Central memory CD4-positive, alpha-beta T cell (primary cell): Measurements from ENCODE around the gene RBFA.

Experiments used
- DNase-seq: peaks from one replicate; pipeline ENCODE4 v3.0.0; 2022

The RBFA gene

DNA sequence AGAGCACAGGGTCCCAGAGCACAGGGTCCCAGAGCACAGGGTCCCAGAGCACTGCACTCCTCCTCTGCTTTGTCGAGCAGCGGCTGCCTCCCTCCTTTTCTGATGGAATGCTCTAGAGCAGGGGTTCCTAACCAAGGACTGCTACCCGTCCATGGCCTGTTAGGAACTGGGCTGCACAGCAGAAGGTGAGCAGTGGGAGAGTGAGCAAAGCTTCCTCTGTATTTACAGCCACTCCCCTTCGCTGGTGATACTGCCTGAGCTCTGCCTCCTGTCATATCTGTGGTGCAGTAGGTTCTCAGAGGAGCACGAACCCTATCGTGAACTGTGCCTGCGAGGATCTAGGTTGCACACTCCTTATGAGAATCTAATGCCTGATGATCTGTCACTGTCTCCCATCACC lies 41.7 kb downstream of the RBFA start:
- DNase-seq: no peak

DNA sequence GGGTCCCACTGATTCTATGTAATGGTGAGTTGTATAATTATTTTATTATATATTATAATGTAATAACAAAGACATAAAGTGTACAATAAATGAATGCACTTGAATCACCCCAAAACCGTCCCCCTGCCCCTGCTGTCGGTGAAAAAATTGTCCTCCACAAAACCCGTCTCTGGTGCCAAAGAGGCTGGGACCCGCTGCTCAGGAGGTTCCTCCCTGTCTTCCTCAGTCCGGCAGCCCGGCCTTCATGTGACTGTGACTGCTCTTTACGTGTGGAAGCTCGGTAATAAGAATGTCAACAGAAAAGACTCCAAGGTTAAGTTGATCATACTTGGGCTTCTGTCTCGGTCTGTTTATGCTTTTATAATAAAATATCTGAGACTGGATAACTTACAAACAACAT lies 42.1 kb downstream of the RBFA start:
- DNase-seq: no peak

DNA sequence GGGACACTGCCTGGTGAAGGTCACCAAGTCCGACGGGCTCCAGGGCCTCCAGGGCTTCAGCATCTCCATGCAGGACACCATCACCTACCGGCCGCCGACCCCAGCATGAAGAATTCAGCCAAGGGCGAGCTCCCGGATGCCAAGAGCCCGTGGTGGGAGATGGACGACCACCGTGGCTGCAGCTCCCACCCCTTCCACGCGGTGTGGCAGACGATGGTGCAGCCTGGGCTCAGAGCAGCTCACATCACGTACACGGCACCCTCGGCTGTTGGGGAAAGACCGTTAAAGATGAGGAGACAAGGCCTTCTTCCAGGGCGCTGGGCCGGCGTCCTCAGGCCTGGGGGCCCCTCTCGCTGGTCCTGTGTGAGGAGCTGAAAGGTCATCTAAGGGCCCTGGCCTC lies 43.6 kb downstream of the RBFA start:
- DNase-seq: no peak
